ENCODE measurements around the gene ZNF766. TPM values are rescaled to one million over a fixed set of nuclear protein-coding genes. Genes with fewer than 3 reads are reported as not detected.

Gene ZNF766
- polyA plus RNA-seq, 1 donor (not counting 4 experiments of a cell fraction or from before 2014, with no cell fraction given), result 10.6 TPM

DNA sequence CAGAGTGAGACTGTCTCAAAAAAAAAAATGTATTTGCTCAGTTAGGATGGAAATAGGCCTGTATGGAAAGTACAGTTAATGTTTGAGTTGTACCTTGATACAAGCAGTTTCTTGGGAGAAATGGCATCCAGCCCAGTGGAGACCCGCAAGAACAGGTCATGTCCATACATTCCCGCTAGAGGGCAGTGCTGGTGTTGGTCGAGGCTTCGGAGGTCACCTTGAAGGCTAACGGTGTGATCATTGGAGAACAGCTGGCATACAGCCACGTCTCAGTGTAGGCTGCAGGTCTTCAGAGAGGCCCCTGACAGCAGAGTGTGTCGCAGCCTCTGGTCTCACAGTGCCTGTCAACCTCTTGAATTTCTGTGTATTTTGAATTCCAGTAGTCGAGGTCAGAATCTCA lies 74.2 kb downstream of the ZNF766 start:
- Histone ChIP-seq H4K20me1 (ENCODE audit: control insufficient read depth, extremely low read depth, insufficient read depth, low read length) (no peaks in the 10 kb centered on the region), H3K9me1 (ENCODE audit: control insufficient read depth, extremely low read depth, insufficient read depth, low read length) (no peaks in the 10 kb centered on the region), H3K27ac (ENCODE audit: control insufficient read depth, insufficient read depth, low read length) (no peak overlapping the region), H3K36me3 (ENCODE audit: control insufficient read depth in 2 of 2, extremely low read depth in 1 of 2, insufficient read depth in 2 of 2, low read length in 2 of 2) (no peaks in the 10 kb centered on the region), H3K4me3 (ENCODE audit: control insufficient read depth in 2 of 3, extremely low read depth in 1 of 3, insufficient read depth in 2 of 3, low read depth in 1 of 3, low read length in 3 of 3) (no peak overlapping the region), H3K79me2 (ENCODE audit: control insufficient read depth, insufficient read depth, low read length) (no peaks in the 10 kb centered on the region), H3K9ac (ENCODE audit: control insufficient read depth, extremely low read depth, insufficient read depth, low read length) (no peak overlapping the region), H3K27me3 (ENCODE audit: control insufficient read depth, extremely low read depth, insufficient read depth, low read length) (no peaks in the 10 kb centered on the region), H3K9me3 (ENCODE audit: control insufficient read depth, low read depth, low read length) (peaks cover 4% of the 10 kb centered on the region), H3K4me2 (ENCODE audit: control insufficient read depth, extremely low read depth, insufficient read depth, low read depth, low read length) (no peak overlapping the region), H3K4me1 (ENCODE audit: control insufficient read depth, extremely low read depth, insufficient read depth, low read length) (no peaks in the 10 kb centered on the region), H2AFZ (ENCODE audit: control insufficient read depth, low read length) (no peak overlapping the region)
- FAIRE-seq (no peak), DNase-seq (ENCODE audit: low read depth, low spot score) (no peak)
- dilution Hi-C loops (cut with MboI; ENCODE audit: extremely low pct_ligation_motif_present, low sequenced_read_pairs), result no loop called here
- TF ChIP-seq EZH2 (IDR thresholded peaks at IDR 0.05; ENCODE audit: low read length), result no peak
- TF ChIP-seq, protein P1, sequence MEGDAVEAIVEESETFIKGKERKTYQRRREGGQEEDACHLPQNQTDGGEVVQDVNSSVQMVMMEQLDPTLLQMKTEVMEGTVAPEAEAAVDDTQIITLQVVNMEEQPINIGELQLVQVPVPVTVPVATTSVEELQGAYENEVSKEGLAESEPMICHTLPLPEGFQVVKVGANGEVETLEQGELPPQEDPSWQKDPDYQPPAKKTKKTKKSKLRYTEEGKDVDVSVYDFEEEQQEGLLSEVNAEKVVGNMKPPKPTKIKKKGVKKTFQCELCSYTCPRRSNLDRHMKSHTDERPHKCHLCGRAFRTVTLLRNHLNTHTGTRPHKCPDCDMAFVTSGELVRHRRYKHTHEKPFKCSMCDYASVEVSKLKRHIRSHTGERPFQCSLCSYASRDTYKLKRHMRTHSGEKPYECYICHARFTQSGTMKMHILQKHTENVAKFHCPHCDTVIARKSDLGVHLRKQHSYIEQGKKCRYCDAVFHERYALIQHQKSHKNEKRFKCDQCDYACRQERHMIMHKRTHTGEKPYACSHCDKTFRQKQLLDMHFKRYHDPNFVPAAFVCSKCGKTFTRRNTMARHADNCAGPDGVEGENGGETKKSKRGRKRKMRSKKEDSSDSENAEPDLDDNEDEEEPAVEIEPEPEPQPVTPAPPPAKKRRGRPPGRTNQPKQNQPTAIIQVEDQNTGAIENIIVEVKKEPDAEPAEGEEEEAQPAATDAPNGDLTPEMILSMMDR (optimal IDR thresholded peaks at IDR 0.05 in 1 of 3, IDR thresholded peaks at IDR 0.05 in 1 of 3, conservative IDR thresholded peaks at IDR 0.05 in 1 of 3; ENCODE audit: extremely low read depth in 1 of 3, insufficient read depth in 2 of 3, low read length in 3 of 3), result peak; percentile 16 to 54 (median 41)

DNA sequence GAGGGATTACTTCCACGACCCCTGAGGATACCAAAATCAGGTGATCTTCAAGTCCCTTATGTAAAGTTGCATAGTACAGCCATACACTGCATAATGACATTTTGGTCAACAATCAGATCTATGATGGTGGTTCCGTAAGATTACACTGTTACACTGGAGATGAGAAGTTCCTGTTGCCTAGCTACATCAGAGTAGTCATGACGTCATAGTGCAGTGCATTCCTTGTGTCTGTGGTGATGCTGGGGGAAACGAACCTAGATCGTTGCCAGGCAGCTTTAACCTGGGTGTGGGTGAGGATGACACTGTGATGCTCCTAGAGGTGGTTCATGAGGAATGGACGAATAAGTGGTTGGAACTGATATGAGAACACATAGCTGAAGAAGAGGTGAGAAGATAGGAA lies 75.8 kb downstream of the ZNF766 start:
- DNase-seq (ENCODE audit: low read depth, low spot score), result no peak
- TF ChIP-seq, protein P1 (optimal IDR thresholded peaks at IDR 0.05 in 1 of 3, IDR thresholded peaks at IDR 0.05 in 1 of 3, conservative IDR thresholded peaks at IDR 0.05 in 1 of 3; ENCODE audit: extremely low read depth in 1 of 3, insufficient read depth in 2 of 3, low read length in 3 of 3), result no peak
- no peak for TF ChIP-seq EZH2 (IDR thresholded peaks at IDR 0.05; ENCODE audit: low read length)
- H3K4me1 ChIP-seq (ENCODE audit: control insufficient read depth, extremely low read depth, insufficient read depth, low read length), result no peaks in the 10 kb centered on the region
- peaks cover 0 to 1% of the 10 kb centered on the region in 2 experiments for H3K36me3 ChIP-seq (ENCODE audit: control insufficient read depth in 2 of 2, extremely low read depth in 1 of 2, insufficient read depth in 2 of 2, low read length in 2 of 2)
- FAIRE-seq, result no peak
- no peak overlapping the region for H3K9ac ChIP-seq (ENCODE audit: control insufficient read depth, extremely low read depth, insufficient read depth, low read length)
- H3K79me2 ChIP-seq (ENCODE audit: control insufficient read depth, insufficient read depth, low read length), result no peaks in the 10 kb centered on the region
- no peaks in the 10 kb centered on the region for H3K27me3 ChIP-seq (ENCODE audit: control insufficient read depth, extremely low read depth, insufficient read depth, low read length)
- no peak overlapping the region for H2AFZ ChIP-seq (ENCODE audit: control insufficient read depth, low read length)
- H3K4me2 ChIP-seq (ENCODE audit: control insufficient read depth, extremely low read depth, insufficient read depth, low read depth, low read length), result no peak overlapping the region
- no peaks in the 10 kb centered on the region for H3K9me1 ChIP-seq (ENCODE audit: control insufficient read depth, extremely low read depth, insufficient read depth, low read length)
- peaks cover 7% of the 10 kb centered on the region for H3K9me3 ChIP-seq (ENCODE audit: control insufficient read depth, low read depth, low read length)
- H4K20me1 ChIP-seq (ENCODE audit: control insufficient read depth, extremely low read depth, insufficient read depth, low read length), result no peaks in the 10 kb centered on the region
- dilution Hi-C loops (cut with MboI; ENCODE audit: extremely low pct_ligation_motif_present, low sequenced_read_pairs), result no loop called here
- H3K4me3 ChIP-seq (ENCODE audit: control insufficient read depth in 2 of 3, extremely low read depth in 1 of 3, insufficient read depth in 2 of 3, low read depth in 1 of 3, low read length in 3 of 3), result no peak overlapping the region
- H3K27ac ChIP-seq (ENCODE audit: control insufficient read depth, insufficient read depth, low read length), result no peak overlapping the region

Small RNA genes lying within 50 kb of the gene (small RNA-seq; reads per million reads assigned to genes)
- gene MIR643 (ENCODE audit: insufficient read length in 3 of 3, low read depth in 3 of 3, low replicate concordance in 1 of 3), result 0.27 to 16.7 (median 11.3) reads per million in 3 experiments
- gene MIR6801 (ENCODE audit: insufficient read length in 3 of 3, low read depth in 3 of 3, low replicate concordance in 1 of 3), result 0 reads per million in 3 experiments
- gene RF00019 (ENCODE audit: insufficient read length in 3 of 3, low read depth in 3 of 3, low replicate concordance in 1 of 3), result 0 reads per million in 3 experiments

Other genes starting within 250 kb of the ZNF766 start
- 5.9 to 6.2 TPM (median 6.1 TPM) in 3 replicates for gene ZNF614, start 241.2 kb upstream of the ZNF766 start, polyA plus RNA-seq
- 4.5 to 15.9 TPM (median 14.8 TPM) in 3 replicates for gene ZNF432, start 220.7 kb upstream of the ZNF766 start, polyA plus RNA-seq
- gene ZNF841, start 173.8 kb upstream of the ZNF766 start, polyA plus RNA-seq, result 8.3 to 17.8 TPM (median 14.6 TPM) in 3 replicates
- gene ZNF616, start 129.6 kb upstream of the ZNF766 start, polyA plus RNA-seq, result 5.6 to 7.6 TPM (median 6.6 TPM) in 3 replicates
- gene ZNF836, start 98.0 kb upstream of the ZNF766 start, polyA plus RNA-seq, result 3.3 to 5.0 TPM (median 3.8 TPM) in 3 replicates
- 130 to 187 TPM (median 179 TPM) in 3 replicates for gene PPP2R1A, start 79.5 kb upstream of the ZNF766 start, polyA plus RNA-seq
- 4.9 to 7.5 TPM (median 5.1 TPM) in 3 replicates for gene ZNF480, start 27.6 kb downstream of the ZNF766 start, polyA plus RNA-seq
- 0.78 to 1.8 TPM (median 1.7 TPM) in 3 replicates for gene ZNF610, start 66.7 kb downstream of the ZNF766 start, polyA plus RNA-seq
- gene ZNF880, start 100.3 kb downstream of the ZNF766 start, polyA plus RNA-seq, result 18.7 to 23.9 TPM (median 19.6 TPM) in 3 replicates
- 11.1 to 24.9 TPM (median 18.6 TPM) in 3 replicates for gene ZNF528, start 128.3 kb downstream of the ZNF766 start, polyA plus RNA-seq
- gene ZNF534, start 159.6 kb downstream of the ZNF766 start, polyA plus RNA-seq, result 0.05 TPM in 1 of 3 replicates, not detected in the others
- 0.44 to 1.1 TPM (median 0.79 TPM) in 3 replicates for gene ZNF578, start 184.0 kb downstream of the ZNF766 start, polyA plus RNA-seq

All from keratinocyte (primary cell).